Measurements from ENCODE around the gene SCNM1. TPM values are rescaled to one million over a fixed set of nuclear protein-coding genes. Genes with fewer than 3 reads are reported as not detected.

Gene SCNM1
- total and polyA plus RNA-seq, 9 of the 15 experiments (the other 6 are each of a cell fraction or from before 2014, with no cell fraction given) = 17.2 to 204 (median 63.0) TPM

DNA sequence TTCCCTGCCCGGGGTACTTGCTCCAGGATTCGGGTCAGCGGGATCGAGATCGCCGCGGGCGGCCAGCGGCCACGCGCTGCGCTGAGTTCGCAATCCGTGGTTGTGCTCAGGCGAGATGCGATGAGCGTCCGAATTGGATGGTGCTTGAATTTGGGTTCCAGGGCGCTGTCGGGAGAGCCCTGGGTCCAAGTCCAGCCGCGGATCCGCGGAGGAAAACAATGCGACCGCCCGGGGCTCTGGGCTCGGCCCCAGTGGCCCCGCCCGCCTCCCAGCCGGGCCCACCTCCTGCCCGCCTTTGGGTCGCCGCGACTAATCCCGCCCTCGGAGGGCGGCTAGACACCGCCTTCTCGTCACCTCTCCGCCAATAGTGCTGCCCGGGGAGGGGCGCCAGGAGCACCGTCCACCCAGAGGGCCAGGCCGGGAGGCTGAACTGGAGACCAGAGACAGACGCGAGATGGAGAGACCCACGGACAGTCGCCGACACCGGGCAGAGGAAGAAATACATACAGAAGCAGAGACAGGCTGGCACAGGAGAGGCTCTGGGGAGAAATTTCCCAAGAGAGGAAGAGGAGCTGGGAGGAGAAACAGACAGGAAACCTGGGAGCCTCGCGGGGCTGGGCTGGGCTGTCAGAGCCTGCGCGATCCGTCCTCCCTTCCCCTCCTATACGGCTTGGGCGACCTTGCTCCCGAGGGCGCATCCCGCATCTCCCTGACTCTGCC lies 19.4 kb upstream of the SCNM1 start, which contains the start of gene SEMA6C:
SEMA6C (minus strand) TSS at position 220 of the 720 bp plus-strand sequence. CDS start 4,010 bp downstream, outside the sequence.
- DNase-seq (ENCODE audit: extremely low read depth in 1 of 4, low spot score in 3 of 4) = peak; percentile 93 to 95 (median 94)
- ChIA-PET CTCF (ENCODE audit: low intra/inter-chr PET ratio) (no interaction called here), POLR2A (no interaction called here)
- Histone ChIP-seq H3K4me2 (ENCODE audit: insufficient read depth, low read length) (peak within 1 kb of the TSS; percentile 82), H3K27me3 (ENCODE audit: control insufficient read depth in 2 of 2, insufficient read depth in 2 of 2, low read length in 2 of 2) (no peaks in the 10 kb centered on the region), H3K79me2 (ENCODE audit: control insufficient read depth, insufficient read depth, low read length) (no peaks in the 10 kb centered on the region), H3K9me3 (replicated peaks; ENCODE audit: control insufficient read depth, insufficient read depth, low read depth, low read length) (no peaks in the 10 kb centered on the region), H3K27ac (ENCODE audit: extremely low read depth, low read depth, low read length) (peak within 1 kb of the TSS; percentile 39; the same call in 1 of the 3 replicates), H4K20me1 (replicated peaks; ENCODE audit: control insufficient read depth, insufficient read depth, low read length) (no peaks in the 10 kb centered on the region; the same call in 1 of the 2 replicates), H3K4me1 (replicated peaks in 1 of 2; ENCODE audit: control insufficient read depth in 2 of 2, insufficient read depth in 2 of 2, low read length in 2 of 2) (peaks cover 20 to 46% of the 10 kb centered on the region in 2 experiments; a peak in 4 of 5 replicates), H3K36me3 (ENCODE audit: control insufficient read depth, insufficient read depth, low read length) (no peaks in the 10 kb centered on the region), H3K4me3 (peak within 1 kb of the TSS; percentile 59), H2AFZ (ENCODE audit: low read depth, low read length) (peak within 1 kb of the TSS; percentile 92), H3K9ac (ENCODE audit: insufficient read depth in 1 of 2, low read depth in 2 of 2, low read length in 2 of 2) (peak within 1 kb of the TSS; percentile 50 to 93), H3K9me1 (ENCODE audit: control insufficient read depth, insufficient read depth, low read length) (no peaks in the 10 kb centered on the region)
- FAIRE-seq = peak; percentile 96
- peak; percentile 99 for ATAC-seq
- 1% methylated on average over 45 of the region's 61 CpGs for WGBS (ENCODE audit: insufficient coverage, low coverage, missing lambda C conversion rate)
- in situ Hi-C loops (cut with MboI) (no loop called here), intact Hi-C loops (cut with micrococcal nuclease) (no loop called here)
- TSS peak; percentile 44 for BruUV-seq (replicated peaks)
- no peak; a peak in 1 of 4 replicates for TF ChIP-seq HDAC1 (IDR thresholded peaks at IDR 0.05)
- TF ChIP-seq, protein P1, sequence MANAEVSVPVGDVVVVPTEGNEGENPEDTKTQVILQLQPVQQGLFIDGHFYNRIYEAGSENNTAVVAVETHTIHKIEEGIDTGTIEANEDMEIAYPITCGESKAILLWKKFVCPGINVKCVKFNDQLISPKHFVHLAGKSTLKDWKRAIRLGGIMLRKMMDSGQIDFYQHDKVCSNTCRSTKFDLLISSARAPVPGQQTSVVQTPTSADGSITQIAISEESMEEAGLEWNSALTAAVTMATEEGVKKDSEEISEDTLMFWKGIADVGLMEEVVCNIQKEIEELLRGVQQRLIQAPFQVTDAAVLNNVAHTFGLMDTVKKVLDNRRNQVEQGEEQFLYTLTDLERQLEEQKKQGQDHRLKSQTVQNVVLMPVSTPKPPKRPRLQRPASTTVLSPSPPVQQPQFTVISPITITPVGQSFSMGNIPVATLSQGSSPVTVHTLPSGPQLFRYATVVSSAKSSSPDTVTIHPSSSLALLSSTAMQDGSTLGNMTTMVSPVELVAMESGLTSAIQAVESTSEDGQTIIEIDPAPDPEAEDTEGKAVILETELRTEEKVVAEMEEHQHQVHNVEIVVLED (CRISPR knock-in tag; IDR thresholded peaks at IDR 0.05) = no peak
- no peak for TF ChIP-seq ARID2 (IDR thresholded peaks at IDR 0.05)
- TF ChIP-seq, protein P2, sequence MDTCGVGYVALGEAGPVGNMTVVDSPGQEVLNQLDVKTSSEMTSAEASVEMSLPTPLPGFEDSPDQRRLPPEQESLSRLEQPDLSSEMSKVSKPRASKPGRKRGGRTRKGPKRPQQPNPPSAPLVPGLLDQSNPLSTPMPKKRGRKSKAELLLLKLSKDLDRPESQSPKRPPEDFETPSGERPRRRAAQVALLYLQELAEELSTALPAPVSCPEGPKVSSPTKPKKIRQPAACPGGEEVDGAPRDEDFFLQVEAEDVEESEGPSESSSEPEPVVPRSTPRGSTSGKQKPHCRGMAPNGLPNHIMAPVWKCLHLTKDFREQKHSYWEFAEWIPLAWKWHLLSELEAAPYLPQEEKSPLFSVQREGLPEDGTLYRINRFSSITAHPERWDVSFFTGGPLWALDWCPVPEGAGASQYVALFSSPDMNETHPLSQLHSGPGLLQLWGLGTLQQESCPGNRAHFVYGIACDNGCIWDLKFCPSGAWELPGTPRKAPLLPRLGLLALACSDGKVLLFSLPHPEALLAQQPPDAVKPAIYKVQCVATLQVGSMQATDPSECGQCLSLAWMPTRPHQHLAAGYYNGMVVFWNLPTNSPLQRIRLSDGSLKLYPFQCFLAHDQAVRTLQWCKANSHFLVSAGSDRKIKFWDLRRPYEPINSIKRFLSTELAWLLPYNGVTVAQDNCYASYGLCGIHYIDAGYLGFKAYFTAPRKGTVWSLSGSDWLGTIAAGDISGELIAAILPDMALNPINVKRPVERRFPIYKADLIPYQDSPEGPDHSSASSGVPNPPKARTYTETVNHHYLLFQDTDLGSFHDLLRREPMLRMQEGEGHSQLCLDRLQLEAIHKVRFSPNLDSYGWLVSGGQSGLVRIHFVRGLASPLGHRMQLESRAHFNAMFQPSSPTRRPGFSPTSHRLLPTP (IDR thresholded peaks at IDR 0.05; ENCODE audit: borderline replicate concordance, extremely low read depth, insufficient read length) = no peak
- TF ChIP-seq ZNF217 (CRISPR knock-in tag; IDR thresholded peaks at IDR 0.05) = no peak
- TF ChIP-seq ZNF696 (CRISPR knock-in tag; conservative IDR thresholded peaks at IDR 0.05) = no peak
- TF ChIP-seq CBX3 (IDR thresholded peaks at IDR 0.05; ENCODE audit: borderline replicate concordance in 1 of 2, low read length in 2 of 2) = 0 out of 3 replicates have a peak, but pooled peaks of 1 of the 2 experiments have one; percentile 16
- no peak for TF ChIP-seq ZNF561 (CRISPR knock-in tag; conservative IDR thresholded peaks at IDR 0.05)
- TF ChIP-seq NFYB (IDR thresholded peaks at IDR 0.05; ENCODE audit: extremely low read depth, insufficient read length) = peak; percentile 79
- TF ChIP-seq, protein P3, sequence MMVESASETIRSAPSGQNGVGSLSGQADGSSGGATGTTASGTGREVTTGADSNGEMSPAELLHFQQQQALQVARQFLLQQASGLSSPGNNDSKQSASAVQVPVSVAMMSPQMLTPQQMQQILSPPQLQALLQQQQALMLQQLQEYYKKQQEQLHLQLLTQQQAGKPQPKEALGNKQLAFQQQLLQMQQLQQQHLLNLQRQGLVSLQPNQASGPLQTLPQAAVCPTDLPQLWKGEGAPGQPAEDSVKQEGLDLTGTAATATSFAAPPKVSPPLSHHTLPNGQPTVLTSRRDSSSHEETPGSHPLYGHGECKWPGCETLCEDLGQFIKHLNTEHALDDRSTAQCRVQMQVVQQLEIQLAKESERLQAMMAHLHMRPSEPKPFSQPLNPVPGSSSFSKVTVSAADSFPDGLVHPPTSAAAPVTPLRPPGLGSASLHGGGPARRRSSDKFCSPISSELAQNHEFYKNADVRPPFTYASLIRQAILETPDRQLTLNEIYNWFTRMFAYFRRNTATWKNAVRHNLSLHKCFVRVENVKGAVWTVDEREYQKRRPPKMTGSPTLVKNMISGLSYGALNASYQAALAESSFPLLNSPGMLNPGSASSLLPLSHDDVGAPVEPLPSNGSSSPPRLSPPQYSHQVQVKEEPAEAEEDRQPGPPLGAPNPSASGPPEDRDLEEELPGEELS (CRISPR knock-in tag; IDR thresholded peaks at IDR 0.05; ENCODE audit: borderline replicate concordance) = no peak
- TF ChIP-seq RAD21 (CRISPR knock-in tag; conservative IDR thresholded peaks at IDR 0.05 in 1 of 2, IDR thresholded peaks at IDR 0.05 in 1 of 2) = no peak
- peak in 1 of 2 experiments; percentile 60; a peak in 2 of 4 replicates for TF ChIP-seq MAZ (CRISPR knock-in tag; conservative IDR thresholded peaks at IDR 0.05 in 1 of 2, IDR thresholded peaks at IDR 0.05 in 1 of 2)
- TF ChIP-seq PPARD (CRISPR knock-in tag; IDR thresholded peaks at IDR 0.05) = no peak
